Caco-2 (cell line): Measurements from ENCODE around the gene HOXA2. TPM values are rescaled to one million over a fixed set of nuclear protein-coding genes. Genes with fewer than 3 reads are reported as not detected.

Source experiments
- BruUV-seq: library from RNA; stranded (reverse); fragments of 400-500 nt; replicated peaks from 2 replicates; lab custom pipeline; 2021; lab: Mats Ljungman, UMichigan
- CTCF ChIA-PET: fragments of 300-600 bp; sonication (Branson Sonifier 250); formaldehyde crosslinking; loops from one replicate; lab custom pipeline; 2022; ENCODE audit warnings: antibody characterized with exemption; lab: Charles Lee
- POLR2A ChIA-PET: fragments of 300-600 bp; sonication (Branson Sonifier 250); formaldehyde crosslinking; loops from one replicate; lab custom pipeline; 2022; ENCODE audit warnings: antibody characterized with exemption; lab: Charles Lee
- DNase-seq, 2 experiments: peaks; one replicate each; pipeline versions ENCODE4 v3.0.0 to v3.0.0-alpha.2; 2020 to 2022
- H3K27me3 ChIP-seq: replicated peaks from 2 replicates; pipeline ENCODE4 v1.6.0; 2011; ENCODE audit warnings: low read length; ENCODE audit not compliant: control insufficient read depth, insufficient read depth
- H3K36me3 ChIP-seq: 2 replicates; pipeline ENCODE4 v1.5.1; 2011; ENCODE audit warnings: low read length; ENCODE audit not compliant: control insufficient read depth, insufficient read depth
- H3K4me1 ChIP-seq: fragments of 250-450 bp; sonication (Bioruptor Pico); 2 replicates; pipeline ENCODE4 v1.5.1; 2020; ENCODE audit warnings: mild to moderate bottlenecking
- H3K4me3 ChIP-seq: 2 replicates; pipeline ENCODE4 v1.5.1; 2011; ENCODE audit warnings: low read depth, mild to moderate bottlenecking, control low read depth, low read length
- H3K9me3 ChIP-seq: fragments of 250-450 bp; sonication (Bioruptor Pico); 2 replicates; pipeline ENCODE4 v1.5.1; 2020; ENCODE audit warnings: mild to moderate bottlenecking, moderate library complexity
- H3K27ac Mint-ChIP-seq: one replicate; pipeline ENCODE4 v1.8.0; 2022; ENCODE audit warnings: mixed read lengths; ENCODE audit not compliant: unreplicated experiment
- H3K27me3 Mint-ChIP-seq: one replicate; pipeline ENCODE4 v1.8.0; 2022; ENCODE audit warnings: mixed read lengths; ENCODE audit not compliant: insufficient read depth, unreplicated experiment
- H3K36me3 Mint-ChIP-seq: one replicate; pipeline ENCODE4 v1.8.0; 2022; ENCODE audit warnings: mild to moderate bottlenecking, mixed read lengths; ENCODE audit not compliant: insufficient read depth, unreplicated experiment
- H3K4me1 Mint-ChIP-seq: one replicate; pipeline ENCODE4 v1.8.0; 2022; ENCODE audit warnings: low read depth, mixed read lengths; ENCODE audit not compliant: unreplicated experiment
- H3K4me3 Mint-ChIP-seq: one replicate; pipeline ENCODE4 v1.8.0; 2022; ENCODE audit warnings: mild to moderate bottlenecking, moderate library complexity, mixed read lengths; ENCODE audit not compliant: unreplicated experiment
- H3K9me3 Mint-ChIP-seq: one replicate; pipeline ENCODE4 v1.8.0; 2022; ENCODE audit warnings: mixed read lengths; ENCODE audit not compliant: unreplicated experiment
- intact Hi-C: fragments of 100-400 bp; cut with micrococcal nuclease; formaldehyde crosslinking; loops from one replicate; pipeline ENCODE4 v1.10.0; 2022; ENCODE audit not compliant: unreplicated experiment
- total RNA-seq: library from RNA; stranded (reverse); gene quantifications from 2 replicates; pipeline ENCODE4 v1.2.3, GENCODE V29; 2022
- TF ChIP-seq, protein P1 (sequence below), 2 experiments: fragments of 200-600 bp in 1 of 2; IDR thresholded peaks; 1 replicate in 1 of 2; 2 replicates in 1 of 2; pipeline versions ENCODE4 v1.5.1 to v1.8.0; 2011 to 2022; ENCODE audit warnings: antibody characterized with exemption in 1 of 2, control low read depth in 1 of 2, inconsistent platforms in 1 of 2, low read depth in 1 of 2, low read length in 1 of 2, mild to moderate bottlenecking in 1 of 2, moderate library complexity in 1 of 2; ENCODE audit not compliant: insufficient read depth in 1 of 2, severe bottlenecking in 1 of 2, unreplicated experiment in 1 of 2

Gene HOXA2
- total RNA-seq, 1 experiment from 2014 or later: 1.5 TPM

DNA sequence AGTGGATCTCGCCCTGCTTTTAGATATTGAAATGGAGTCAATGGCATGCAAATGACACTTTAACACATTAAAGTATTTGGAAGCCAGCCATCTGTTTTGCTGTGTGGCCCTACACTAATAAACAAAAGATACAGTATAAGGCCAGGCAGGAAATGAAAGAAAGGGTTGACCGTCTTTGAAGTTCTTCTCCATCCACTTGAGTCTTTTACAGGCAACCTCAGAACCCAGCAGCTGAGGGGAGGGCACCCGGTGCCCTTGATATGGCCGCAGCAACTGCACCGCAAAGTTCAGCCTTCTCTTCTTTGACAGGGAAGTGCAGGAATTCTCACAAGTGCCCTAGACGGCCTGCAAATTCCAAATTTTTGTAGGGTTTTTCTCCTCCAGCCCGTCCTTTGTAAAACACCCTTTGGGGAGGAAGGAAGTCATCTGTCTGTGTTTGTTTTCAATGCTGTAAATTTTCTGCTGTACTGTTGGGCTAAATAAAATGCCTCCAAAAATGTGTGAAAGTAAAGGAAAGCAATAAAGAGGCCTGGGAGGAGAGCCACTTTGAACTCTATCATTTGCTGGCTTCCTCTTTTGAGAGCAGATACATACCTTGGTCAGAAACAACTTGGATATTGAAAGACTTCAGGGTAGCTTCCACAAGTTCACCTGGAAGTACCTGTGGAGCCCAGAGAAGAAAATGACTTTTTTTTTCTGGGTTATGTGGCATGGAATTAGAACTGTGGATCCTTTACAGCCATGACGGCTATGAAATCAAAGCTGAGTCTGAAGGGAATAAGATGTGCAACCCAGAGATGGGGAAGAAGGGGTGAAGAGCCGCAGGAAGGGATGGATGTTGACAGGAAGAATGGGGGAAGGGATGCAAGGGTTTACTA is 10.3 kb downstream of the HOXA2 start:
- ChIA-PET CTCF (no interaction called here), POLR2A (no interaction called here)
- DNase-seq: no peak
- Histone ChIP-seq H3K36me3 (no peaks in the 10 kb centered on the region), H3K9me3 (no peaks in the 10 kb centered on the region), H3K4me3 (no peak overlapping the region), H3K4me1 (peaks cover 7% of the 10 kb centered on the region; the same call in 1 of the 2 replicates), H3K27me3 (no peaks in the 10 kb centered on the region)
- H3K4me1 Mint-ChIP-seq: peaks cover 44% of the 10 kb centered on the region
- BruUV-seq: no TSS peak
- no peaks in the 10 kb centered on the region for H3K27me3 Mint-ChIP-seq
- no peak overlapping the region for H3K27ac Mint-ChIP-seq
- TF ChIP-seq, protein P1, sequence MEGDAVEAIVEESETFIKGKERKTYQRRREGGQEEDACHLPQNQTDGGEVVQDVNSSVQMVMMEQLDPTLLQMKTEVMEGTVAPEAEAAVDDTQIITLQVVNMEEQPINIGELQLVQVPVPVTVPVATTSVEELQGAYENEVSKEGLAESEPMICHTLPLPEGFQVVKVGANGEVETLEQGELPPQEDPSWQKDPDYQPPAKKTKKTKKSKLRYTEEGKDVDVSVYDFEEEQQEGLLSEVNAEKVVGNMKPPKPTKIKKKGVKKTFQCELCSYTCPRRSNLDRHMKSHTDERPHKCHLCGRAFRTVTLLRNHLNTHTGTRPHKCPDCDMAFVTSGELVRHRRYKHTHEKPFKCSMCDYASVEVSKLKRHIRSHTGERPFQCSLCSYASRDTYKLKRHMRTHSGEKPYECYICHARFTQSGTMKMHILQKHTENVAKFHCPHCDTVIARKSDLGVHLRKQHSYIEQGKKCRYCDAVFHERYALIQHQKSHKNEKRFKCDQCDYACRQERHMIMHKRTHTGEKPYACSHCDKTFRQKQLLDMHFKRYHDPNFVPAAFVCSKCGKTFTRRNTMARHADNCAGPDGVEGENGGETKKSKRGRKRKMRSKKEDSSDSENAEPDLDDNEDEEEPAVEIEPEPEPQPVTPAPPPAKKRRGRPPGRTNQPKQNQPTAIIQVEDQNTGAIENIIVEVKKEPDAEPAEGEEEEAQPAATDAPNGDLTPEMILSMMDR (IDR thresholded peaks at IDR 0.05; ENCODE audit: insufficient read depth in 1 of 2, low read depth in 1 of 2, low read length in 1 of 2, severe bottlenecking in 1 of 2, unreplicated experiment in 1 of 2): no peak
- intact Hi-C loops: no loop called here
- no peak overlapping the region for H3K4me3 Mint-ChIP-seq
- H3K36me3 Mint-ChIP-seq: peaks cover 8% of the 10 kb centered on the region
- no peaks in the 10 kb centered on the region for H3K9me3 Mint-ChIP-seq

- POLR2A ChIA-PET: no interaction called here
Observed at GRCh38 chr7:27091105-27091504, 11.4 kb downstream of the HOXA2 start.

More at GRCh38 chr7:27091105-27091504, 11.4 kb downstream of the HOXA2 start:
- no peak overlapping the region for H3K4me3 ChIP-seq
- CTCF ChIA-PET: interaction anchor here (0.6 kb wide), 1 partner anchor 236 kb away, joined by 3 read pairs; no protein-coding TSS in a partner anchor
- BruUV-seq: no TSS peak
- no peaks in the 10 kb centered on the region for H3K27me3 ChIP-seq
- no peaks in the 10 kb centered on the region for H3K9me3 ChIP-seq
- H3K36me3 ChIP-seq: no peaks in the 10 kb centered on the region
- intact Hi-C loops: no loop called here
- Mint-ChIP-seq H3K36me3 (peaks cover 8% of the 10 kb centered on the region), H3K9me3 (no peaks in the 10 kb centered on the region), H3K27me3 (no peaks in the 10 kb centered on the region), H3K4me3 (no peak overlapping the region), H3K4me1 (peaks cover 42% of the 10 kb centered on the region), H3K27ac (no peak overlapping the region)
- DNase-seq: no peak
- H3K4me1 ChIP-seq: peaks cover 7% of the 10 kb centered on the region; the same call in 1 of the 2 replicates
- TF ChIP-seq, protein P1 (IDR thresholded peaks at IDR 0.05; ENCODE audit: insufficient read depth in 1 of 2, low read depth in 1 of 2, low read length in 1 of 2, severe bottlenecking in 1 of 2, unreplicated experiment in 1 of 2): no peak
